OCI-LY1 (cell line): Measurements from ENCODE around the gene ANKFY1.

Experiments used
- EZH2 ChIP-seq: fragments of 200-600 bp; sonication (generic), shearing (Covaris generic); IDR thresholded peaks from 2 replicates; pipeline ENCODE4 v1.8.0; 2017; ENCODE audit warnings: borderline replicate concordance, mixed run types, mild to moderate bottlenecking, antibody characterized with exemption, low read length, moderate library complexity, mixed read lengths
- TF ChIP-seq, protein P1 (sequence below): fragments of 200-600 bp; sonication (generic), shearing (Covaris generic); IDR thresholded peaks from 2 replicates; pipeline ENCODE4 v1.5.1; 2017; ENCODE audit warnings: mild to moderate bottlenecking, antibody characterized with exemption, low read length, moderate library complexity, mixed read lengths

GRCh38 chr17:4247361-4247970, 16.3 kb downstream of the ANKFY1 start:
- TF ChIP-seq, protein P1, sequence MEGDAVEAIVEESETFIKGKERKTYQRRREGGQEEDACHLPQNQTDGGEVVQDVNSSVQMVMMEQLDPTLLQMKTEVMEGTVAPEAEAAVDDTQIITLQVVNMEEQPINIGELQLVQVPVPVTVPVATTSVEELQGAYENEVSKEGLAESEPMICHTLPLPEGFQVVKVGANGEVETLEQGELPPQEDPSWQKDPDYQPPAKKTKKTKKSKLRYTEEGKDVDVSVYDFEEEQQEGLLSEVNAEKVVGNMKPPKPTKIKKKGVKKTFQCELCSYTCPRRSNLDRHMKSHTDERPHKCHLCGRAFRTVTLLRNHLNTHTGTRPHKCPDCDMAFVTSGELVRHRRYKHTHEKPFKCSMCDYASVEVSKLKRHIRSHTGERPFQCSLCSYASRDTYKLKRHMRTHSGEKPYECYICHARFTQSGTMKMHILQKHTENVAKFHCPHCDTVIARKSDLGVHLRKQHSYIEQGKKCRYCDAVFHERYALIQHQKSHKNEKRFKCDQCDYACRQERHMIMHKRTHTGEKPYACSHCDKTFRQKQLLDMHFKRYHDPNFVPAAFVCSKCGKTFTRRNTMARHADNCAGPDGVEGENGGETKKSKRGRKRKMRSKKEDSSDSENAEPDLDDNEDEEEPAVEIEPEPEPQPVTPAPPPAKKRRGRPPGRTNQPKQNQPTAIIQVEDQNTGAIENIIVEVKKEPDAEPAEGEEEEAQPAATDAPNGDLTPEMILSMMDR = no peak
- no peak for TF ChIP-seq EZH2
